GM19452 (cell line): Measurements from ENCODE around the gene OR5L1.

Experiments used
- ATAC-seq: cut with Tn5 transposase; IDR thresholded peaks from one replicate; pipeline ENCODE4 v1.9.1; 2021; ENCODE audit not compliant: unreplicated experiment

The OR5L1 gene

DNA sequence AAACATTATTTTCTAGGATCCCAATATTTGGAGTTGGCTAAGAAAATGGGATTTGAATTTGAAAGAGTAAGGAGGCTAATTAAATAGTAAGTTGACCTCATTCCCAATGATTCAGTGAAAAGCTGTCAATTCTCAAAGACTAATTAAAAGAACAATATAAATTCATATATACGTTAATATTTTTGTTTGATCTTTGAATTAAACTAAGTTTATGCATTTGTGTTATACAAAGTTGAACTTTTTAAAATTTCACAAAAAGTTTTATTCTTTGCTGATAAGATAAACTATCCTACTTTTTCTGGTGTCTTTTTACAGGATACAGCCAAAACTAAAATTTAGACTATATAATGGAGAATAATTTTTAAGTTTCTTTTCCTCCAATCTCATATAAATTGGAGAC, at the start of gene OR5L1:
Gene OR5L1 (plus strand): TSS at position 301 of the 400 bp plus-strand sequence. CDS start 100 bp downstream, outside the sequence.
- no peak for ATAC-seq

DNA sequence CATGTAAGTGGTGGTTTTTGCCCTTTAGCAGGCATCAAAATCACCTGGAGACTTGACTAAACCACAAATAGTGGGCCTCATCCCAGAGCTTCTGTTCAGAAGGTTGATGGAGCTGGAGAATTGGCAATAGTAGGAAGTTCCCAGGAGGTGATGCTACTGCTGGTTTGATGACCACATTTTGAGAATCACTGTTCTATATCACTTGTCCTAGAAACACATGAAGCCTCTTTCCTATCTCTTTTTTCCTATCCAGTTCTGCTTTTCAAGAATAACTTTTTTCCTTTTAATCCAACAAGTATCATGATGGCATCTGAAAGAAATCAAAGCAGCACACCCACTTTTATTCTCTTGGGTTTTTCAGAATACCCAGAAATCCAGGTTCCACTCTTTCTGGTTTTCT, 38.0 kb upstream of the OR5L1 start, which contains the start of gene OR5D13:
Gene OR5D13 (plus strand): TSS at position 301 of the 400 bp plus-strand sequence. CDS start 0 bp downstream, at position 301.
- ATAC-seq, result no peak

DNA sequence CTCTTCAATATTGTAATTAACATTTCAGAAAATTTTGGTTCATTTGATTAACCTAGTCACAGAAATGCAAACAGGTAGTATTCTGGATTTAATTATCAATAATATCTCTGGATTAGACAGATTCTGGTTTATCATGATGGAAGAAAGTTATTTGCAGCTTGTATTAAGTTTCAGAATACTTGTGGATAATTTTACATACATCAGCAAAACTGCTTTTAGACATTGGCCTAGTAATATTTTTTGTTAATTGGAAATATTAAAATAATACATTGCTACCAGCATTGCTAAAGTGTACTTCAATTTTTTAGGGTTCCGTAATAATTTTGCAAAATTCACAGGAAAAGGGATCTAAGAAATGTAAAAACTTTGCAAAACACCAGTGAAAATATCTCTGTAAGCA, 19.6 kb upstream of the OR5L1 start:
- no peak for ATAC-seq

DNA sequence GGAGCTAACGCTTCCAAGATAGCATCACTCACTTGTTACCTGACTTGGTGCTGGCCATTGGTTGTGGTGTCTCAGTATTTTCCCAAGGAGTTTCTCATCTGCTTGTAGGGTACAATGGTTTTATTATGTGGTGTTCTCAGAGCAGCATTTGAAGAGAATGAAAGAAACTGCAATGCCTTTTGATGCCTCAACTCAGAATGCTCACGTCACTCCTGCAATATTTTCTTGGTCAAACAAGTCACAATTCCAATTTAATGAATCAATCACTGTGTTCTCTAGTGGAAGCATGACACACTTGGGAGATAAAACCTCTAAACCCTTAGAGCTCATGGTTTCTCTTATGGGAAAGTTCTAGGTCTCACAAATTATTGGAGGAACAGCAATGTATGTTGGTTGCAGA, 17.8 kb upstream of the OR5L1 start:
- no peak for ATAC-seq

DNA sequence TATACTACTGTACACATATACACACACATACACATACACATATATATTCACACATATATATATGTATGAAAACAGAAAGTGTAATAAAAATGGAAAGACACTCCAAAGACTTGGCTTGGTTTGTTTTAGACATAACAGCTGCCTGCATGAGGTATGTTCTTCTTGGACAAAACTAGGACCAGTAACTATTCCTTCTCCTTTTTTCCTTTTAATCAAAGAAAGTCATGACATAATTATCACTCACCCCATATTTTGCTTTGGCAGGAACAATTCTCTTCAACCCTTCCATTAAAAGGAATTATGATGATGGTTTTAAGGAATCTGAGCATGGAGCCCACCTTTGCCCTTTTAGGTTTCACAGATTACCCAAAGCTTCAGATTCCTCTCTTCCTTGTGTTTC, 15.9 kb upstream of the OR5L1 start, which contains the start of gene OR5D14:
Gene OR5D14 (plus strand): TSS at position 301 of the 400 bp plus-strand sequence. CDS start 0 bp downstream, at position 301.
- ATAC-seq, result no peak

DNA sequence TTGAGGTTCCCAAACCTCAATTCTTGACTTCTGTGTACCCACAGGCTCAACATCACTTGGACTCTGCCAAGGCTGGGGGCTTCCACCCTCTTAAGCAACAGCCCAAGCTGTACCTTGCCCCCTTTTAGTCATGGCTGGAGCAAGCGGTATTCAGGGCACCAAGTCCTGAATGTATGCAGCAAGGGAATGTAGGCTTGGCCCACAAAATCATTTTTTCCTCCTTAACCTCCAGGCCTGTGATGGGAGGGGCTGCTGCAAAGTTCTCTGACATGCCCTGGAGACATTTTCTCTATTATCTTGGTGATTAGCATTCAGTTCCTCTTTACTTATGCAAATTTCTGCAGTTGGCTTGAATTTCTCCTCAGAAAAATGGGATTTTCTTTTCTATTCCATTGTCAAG, 4.9 kb upstream of the OR5L1 start:
- ATAC-seq, result no peak

DNA sequence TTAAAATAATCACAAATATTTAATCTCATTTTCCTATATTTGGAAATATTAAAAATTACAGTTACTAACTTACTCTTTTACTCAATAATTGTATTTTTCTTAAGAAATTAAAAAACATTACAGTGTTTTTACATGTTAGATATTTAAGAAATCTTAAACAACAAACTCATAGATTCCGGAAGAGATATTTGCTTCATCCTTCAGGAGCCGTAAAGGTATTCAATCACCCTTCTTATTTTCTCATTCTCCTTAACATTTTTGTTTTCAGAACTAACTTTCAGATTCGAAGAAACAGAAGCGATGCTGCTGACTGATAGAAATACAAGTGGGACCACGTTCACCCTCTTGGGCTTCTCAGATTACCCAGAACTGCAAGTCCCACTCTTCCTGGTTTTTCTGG, 8.2 kb downstream of the OR5L1 start, which contains the start of gene OR5D18:
Gene OR5D18 (plus strand): TSS at position 301 of the 400 bp plus-strand sequence. CDS start 0 bp downstream, at position 301.
- ATAC-seq, result no peak

DNA sequence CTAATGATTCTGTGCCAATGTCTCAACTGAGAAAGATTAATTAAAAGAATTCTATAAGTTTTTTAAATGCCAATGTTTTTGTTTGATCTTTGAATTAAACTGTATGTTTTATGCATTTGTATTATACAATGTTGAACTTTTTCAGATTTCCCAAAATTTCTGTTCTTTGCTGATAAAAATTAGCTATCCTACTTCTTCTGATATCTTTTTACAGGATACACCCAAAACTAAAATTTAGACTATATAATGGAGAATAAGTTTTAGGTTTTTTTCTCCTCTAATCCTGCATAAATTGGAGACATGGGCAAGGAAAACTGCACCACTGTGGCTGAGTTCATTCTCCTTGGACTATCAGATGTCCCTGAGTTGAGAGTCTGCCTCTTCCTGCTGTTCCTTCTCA, 15.8 kb downstream of the OR5L1 start, which contains the start of gene OR5L2:
Gene OR5L2 (plus strand): TSS at position 301 of the 400 bp plus-strand sequence. CDS start 0 bp downstream, at position 301.
- ATAC-seq, result no peak

DNA sequence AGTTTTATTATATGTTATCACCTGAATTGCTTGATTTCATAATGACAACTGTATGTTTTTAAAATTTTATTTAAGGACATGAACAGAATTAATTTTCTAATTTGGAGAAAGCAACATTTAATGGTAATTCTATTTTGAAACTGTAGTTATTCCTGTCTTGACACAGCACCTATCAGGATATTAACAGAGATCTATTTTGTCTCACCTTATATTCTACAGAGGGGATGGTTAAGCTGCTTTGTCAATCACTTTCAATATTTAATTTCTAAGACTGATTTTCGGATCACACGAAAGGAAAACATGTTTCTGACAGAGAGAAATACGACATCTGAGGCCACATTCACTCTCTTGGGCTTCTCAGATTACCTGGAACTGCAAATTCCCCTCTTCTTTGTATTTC, 27.3 kb downstream of the OR5L1 start, which contains the start of gene OR5D16:
Gene OR5D16 (plus strand): TSS at position 301 of the 400 bp plus-strand sequence. CDS start 0 bp downstream, at position 301.
- ATAC-seq, result no peak

DNA sequence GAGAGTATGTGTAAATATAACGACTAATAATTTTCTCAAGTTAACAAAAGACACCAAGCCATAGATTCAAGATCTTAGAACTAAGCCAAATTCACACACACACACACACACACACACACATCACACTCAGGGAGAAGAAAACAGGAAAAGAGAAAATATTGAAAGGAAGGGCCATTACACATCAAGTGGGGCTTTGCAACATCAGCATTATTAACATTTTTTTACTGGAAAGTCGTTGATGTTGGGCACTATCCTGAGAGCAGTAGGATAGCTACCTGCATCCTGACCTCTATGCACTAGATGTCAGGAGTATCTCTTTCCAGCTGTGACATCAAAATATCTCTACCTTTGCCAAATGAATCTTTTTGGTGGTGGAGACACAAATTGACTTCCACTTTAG, 36.3 kb downstream of the OR5L1 start:
- no peak for ATAC-seq

DNA sequence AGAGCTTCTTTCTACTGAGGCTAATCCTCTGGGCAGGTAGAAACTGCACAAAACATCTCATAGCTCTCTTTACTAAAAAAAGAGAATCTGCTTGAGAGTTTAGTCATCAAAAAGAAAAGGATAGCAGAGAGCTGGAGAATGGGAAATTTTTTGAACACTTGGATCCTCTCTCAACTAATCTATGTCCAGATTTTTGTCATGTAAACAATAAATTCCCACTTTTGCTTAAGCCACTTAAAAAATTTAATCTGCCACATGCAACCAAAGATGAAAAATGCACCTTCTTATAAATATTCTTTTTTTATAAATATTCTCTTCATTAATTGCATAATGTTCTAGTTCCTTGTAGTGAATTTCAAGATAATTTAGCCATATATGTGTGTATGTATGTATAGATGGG, 37.9 kb downstream of the OR5L1 start:
- no peak for ATAC-seq

DNA sequence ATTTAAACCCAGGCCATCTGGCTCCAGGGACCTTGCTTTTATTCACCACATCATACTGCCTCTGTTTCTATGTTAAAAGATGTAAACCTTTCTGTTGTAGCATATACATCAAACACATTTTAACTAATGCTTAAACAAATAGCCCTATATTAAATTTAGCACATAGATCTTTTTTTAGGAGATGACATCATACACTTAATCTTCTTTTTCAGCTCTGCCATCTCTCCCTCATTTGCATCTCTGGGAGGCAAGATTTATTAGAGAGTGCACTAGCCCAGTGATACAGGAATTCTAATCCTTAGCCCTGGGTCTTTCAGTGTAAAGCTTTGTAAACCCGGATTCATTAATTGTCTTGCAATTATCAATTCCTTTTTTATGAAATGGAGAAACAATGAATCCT, 41.0 kb downstream of the OR5L1 start:
- ATAC-seq, result no peak

DNA sequence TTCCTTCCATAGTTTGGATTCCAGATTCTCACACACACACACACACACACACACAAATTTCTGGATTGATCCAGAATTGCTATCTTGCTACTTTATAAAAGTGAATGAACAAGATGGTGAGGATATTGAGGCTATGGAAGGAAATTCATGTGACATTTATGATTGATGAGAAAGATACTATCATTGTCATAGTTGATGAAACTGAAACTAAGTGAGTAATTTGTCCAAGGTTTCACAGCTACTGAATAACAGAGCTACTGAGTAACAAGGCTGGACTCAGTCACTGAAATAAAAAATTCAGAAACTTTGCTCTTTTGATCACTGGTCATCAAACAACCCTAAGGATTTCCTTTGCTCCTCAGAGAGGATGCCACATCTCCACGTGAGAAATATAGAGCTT, 43.5 kb downstream of the OR5L1 start:
- no peak for ATAC-seq
